HG02884 (cell line): Measurements from ENCODE around the gene TEX29.
A peak's percentile ranks its signal among the peaks of the same experiment; 100 is the strongest.

Source experiments
- ATAC-seq: cut with Tn5 transposase; IDR thresholded peaks from one replicate; pipeline ENCODE4 v1.9.1; 2021; ENCODE audit warnings: mild to moderate bottlenecking, moderate library complexity; ENCODE audit not compliant: unreplicated experiment

TEX29 gene

DNA sequence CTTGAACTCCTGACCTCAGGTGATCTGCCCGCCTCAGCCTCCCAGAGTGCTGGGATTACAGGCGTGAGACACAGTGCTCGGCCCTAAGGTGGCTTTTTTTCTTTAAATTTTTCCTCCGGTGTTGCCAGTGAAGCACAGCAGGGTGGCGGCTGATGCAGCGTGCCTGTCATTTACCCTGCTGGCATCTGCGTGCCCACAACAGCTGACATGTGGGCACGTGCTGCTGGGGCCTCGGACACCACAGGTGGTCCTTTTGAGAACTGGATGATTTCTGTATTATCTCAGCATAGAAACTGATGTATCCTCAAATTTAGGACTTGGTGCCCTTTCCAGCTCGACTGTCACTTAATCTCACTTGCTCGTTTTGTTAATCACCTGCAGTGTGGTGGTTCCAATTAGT, 31.2 kb upstream of the TEX29 start:
- ATAC-seq, result no peak

- ATAC-seq, result no peak
These were observed 28.5 kb upstream of the TEX29 start for GRCh38 chr13:111291908-111292307.

- no peak for ATAC-seq
These were observed 27.5 kb upstream of the TEX29 start for GRCh38 chr13:111292710-111293485.

GRCh38 chr13:111295886-111296285, 24.6 kb upstream of the TEX29 start:
- no peak for ATAC-seq

GRCh38 chr13:111296417-111296816, 24.0 kb upstream of the TEX29 start:
- no peak for ATAC-seq

- ATAC-seq, result no peak
These were observed 22.0 kb upstream of the TEX29 start for GRCh38 chr13:111298214-111298975.

DNA sequence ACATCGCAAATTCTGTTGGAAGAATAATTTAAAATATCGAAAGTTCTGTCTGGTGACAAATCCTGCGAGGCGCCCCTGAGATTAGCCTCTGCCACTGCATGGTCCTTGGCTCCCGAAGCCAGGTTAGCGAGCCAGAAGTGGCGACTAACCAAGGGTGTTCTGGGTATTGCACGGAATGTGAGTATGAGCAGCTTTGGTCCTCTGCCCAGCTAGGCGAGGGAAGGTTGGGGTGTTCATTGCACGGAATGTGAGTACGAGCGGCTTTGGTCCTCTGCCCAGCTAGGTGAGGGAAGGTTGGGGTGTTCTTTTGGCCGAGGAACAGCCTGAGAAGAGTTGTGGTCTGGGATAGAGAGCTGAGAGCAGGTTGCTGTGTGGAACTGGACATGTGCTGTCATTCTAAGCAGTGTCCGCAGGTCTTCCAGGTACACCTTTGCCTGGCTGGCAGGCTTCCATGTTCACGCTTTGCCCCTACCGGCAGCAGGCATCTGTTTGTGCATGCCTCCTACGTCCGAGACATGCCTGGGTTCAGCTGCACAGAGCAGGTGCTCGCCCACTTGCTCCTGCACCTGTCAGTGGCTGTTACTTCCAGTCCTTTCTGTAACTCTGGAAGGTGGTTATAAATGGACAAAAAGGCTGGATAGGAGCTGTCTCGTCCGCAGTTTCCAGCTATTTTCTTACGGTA, 18.3 kb upstream of the TEX29 start:
- no peak for ATAC-seq

DNA sequence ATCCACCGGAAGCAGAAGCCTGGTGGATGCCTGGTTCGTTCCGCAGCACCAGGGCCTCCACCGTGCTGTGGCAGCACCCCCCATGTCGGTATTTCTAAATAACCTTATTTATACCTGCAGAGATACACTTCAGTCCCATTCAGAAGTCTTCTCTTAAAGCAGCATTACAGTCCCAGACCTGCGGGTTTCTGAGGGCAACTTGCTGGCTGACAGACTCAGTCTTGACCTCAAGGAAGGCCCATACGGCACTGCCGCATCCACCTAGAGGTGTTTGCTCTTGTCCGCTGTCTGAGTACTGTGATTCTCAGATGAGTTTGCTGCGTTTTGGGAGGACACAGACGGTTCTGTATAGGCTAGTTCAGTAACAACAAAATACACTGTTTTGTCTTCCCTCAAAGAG, 16.9 kb upstream of the TEX29 start:
- peak; percentile 4 for ATAC-seq

DNA sequence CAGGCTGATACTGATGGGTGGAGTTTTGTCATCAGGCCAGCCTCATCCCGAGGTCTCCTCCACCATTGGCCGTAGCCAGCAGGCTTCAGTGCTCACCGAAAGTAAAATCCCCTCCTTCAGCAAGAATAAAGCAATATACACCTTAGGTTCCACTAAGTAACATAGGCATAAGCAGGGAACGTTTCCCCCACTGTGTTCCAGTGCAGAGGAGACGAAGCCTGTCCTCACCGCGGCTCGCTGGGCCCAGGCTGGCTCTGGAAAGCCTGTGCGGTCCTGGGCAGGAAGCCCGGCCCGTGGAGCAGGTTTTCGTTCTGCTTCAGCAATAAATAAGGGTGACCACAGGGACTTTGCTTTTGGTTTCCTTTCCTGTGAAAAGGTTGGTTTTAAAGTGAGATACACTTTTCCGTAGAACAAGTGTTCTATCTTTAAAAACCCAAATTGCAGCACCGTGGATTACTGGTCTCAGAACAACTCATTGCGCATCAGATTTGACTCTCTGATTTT, 16.3 kb upstream of the TEX29 start:
- peak; percentile 86 for ATAC-seq

DNA sequence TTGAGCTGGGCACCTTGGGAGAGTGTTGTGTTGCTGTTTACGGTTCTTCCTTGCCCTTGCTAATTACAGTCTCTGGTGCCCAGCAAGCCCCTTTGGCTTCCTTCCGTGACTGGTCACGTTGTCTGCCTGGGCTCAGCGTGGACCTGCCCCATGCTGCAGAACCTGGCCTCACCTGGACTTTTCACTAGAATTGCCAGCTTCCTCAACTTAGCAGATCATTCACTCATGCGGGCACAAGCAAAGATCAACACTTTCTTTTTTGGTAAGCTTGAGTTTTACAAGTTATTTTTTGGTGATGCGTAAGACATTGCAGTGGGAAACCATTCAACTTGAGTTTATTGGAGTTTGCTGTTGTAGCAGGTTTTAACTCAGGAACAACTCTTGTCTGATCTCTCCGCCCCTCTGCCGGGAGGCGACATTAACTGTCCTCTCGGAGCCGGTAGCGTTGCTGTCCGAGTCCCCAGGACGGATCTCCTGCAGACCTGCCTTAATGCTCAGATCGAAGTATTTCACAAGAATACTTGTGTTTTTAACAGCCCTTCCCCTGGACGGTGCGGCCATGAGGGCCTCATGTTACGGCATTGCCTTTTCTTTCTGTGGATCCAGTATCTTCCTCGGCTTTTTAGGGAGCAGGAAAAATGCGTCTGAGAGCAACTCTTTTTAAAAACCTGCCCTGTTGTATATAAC, 15.7 kb upstream of the TEX29 start:
- ATAC-seq, result no peak

- no peak for ATAC-seq
These were observed 7.4 kb upstream of the TEX29 start for GRCh38 chr13:111312944-111313590.

DNA sequence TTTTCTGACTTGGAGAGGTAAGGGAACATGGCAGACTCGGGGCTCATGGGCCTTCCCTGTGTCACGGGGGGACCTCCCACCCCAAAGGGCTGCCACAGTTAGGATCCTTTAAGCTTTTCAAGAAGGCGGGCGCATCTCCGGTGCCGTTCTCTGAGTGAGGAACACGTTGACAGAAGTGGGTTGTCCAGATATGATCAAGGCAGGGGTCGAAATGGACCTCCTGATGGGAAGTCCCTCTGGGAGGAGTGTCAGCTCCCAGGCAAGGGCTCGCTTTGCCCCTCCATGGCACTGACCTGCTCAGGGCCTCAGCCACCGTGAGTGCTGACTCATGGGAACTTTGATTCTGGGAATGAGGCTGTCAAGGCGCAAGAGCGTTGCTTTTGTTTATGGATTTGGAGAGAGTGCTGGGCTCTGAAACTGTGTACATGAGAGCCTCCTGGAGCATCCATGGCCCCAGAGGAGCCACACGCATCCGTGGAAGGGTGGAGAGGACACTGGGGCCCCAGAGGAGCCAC, 6.5 kb upstream of the TEX29 start:
- no peak for ATAC-seq

DNA sequence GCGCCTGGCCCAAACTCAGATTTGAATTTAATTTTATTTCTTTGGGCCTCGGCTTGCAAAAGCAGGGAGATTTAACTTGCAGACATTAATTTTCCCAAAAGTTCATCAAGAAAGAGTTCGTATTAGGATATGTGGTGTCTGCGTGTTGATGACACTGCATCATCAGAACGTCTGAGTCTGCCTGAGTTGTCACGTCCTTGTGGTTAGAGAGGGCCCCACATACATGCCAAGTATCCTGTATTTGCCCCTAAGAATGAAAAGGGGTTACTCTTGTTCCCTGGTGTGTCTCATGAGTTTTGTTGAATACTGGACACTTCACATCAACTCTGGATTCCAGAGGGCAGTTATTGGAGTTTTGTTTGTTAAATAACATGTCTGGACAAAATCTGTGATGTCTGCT, 5.6 kb upstream of the TEX29 start:
- ATAC-seq, result no peak

DNA sequence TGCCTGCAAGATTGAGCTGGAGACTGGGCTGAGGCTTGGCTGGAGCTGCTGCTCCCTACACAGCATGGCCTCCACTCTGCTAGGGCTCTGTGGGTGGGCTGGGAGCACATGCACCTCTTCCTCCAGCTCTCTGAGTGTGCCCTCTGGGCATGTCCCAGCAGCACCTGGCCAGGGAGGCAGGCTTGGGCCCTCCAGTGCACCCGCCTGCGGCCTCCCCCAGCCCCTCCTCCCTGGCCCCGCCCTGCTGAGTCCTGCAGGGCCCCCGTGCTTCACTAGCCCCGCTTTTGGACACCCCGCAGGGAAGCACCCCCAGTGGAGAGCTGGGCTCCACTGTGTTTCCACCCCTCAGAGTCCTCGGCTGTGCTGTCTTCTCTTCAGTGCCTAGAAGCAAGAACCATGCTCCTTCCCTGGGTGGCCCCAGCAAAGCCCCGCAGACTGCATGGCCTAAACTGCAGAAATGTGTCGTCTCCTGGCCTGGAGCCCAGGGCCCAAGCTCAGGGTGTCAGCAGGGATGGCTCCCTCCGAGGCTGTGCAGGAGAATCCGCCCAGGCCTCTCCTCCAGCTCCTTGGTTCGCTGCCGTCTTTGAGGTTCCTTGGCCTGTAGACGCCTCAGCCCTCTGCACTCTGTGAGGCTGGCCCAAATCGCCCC, 5.0 kb upstream of the TEX29 start:
- ATAC-seq, result no peak

DNA sequence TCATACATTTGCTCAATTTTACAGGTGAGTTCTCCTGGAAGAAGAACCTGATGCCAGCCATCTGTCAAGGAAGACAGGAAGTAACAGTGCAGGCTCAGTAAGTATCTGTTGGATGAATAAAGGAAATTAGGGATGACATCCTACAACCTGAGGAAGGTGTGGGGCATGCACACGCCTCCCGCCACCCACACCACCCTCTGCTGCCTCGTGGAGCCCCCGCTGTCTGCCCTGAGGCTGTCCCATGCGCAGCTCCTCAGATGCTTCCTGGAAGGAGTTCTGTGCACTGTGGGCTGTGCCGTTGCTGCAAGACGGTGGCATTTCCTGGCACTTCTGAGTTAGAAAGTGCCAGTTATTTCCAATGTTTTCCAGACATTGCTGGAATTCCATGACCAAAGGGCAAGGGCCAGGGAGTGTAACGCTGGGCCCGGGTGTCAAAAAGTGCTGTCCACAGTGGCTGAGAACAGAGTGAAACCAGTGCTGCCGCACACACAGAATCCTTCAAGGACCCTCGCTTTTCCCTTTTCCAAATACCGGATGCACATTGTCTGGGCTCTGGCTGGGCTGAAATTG, 4.2 kb upstream of the TEX29 start:
- no peak for ATAC-seq

DNA sequence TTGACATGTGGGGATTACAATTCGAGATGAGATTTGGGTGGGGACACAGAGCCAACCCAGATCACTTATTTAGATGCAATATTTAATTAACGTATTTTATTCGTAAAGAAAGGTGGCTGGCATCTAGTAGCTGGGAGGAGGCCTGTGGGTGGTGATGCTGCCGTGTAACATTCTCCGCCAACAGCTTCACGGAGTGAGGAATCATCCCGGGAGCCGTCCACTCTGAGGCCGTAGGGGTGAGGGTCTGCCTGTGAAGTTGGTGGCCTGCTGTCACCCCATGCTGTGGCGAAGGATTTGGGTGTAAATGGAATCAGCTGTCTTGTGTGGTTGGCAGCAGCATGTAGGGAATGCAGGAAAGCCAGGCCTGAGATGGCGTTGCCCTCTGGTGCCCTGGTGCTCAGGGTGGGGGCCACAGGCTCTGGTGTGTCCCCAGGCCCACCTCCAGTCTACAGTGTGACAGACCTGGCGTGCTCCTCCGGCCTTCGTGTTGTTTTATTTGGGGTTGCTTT, 3.3 kb upstream of the TEX29 start:
- ATAC-seq, result no peak

- no peak for ATAC-seq
These were observed 2.7 kb upstream of the TEX29 start for GRCh38 chr13:111317571-111318345.

DNA sequence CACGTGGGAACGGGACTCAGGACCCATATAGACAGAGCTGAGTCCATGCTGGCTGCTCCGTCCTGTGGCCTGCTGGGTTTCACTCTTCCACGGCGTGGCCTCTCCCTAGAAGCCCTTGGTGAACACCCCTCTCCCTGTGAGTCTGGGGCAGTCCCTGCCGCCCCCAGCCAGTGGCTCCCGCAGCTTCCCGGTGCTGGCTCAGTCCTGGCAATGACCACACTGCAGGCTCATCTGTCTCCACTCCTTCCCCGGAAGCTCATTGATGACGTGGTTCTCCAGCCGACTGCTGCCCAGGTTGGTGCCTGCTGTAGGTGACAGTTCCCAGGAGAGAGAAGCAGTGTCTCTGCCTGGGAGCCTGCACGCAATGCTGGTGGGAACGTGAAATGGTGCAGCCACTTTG, 2.1 kb upstream of the TEX29 start:
- ATAC-seq, result no peak

- ATAC-seq, result no peak
These were observed 921 bp upstream of the TEX29 start for GRCh38 chr13:111319521-111319920.
